ENCODE data around the gene GREM2. TPM values are rescaled to one million over a fixed set of nuclear protein-coding genes. Genes with fewer than 3 reads are reported as not detected.

GREM2 gene
- total and polyA plus RNA-seq, 3 donors from 2014 or later = 0.37 to 1.8 (median 0.39) TPM

- WGBS, 2 donors = 95 to 96% methylated on average over 2 of the region's 2 CpGs
- no peak for DNase-seq
- Histone ChIP-seq H3K36me3 (ENCODE audit: low read depth, missing control alignments) (no peaks in the 10 kb centered on the region), H3K9me3 (no peaks in the 10 kb centered on the region), H3K27me3 (no peaks in the 10 kb centered on the region), H3K27ac (no peak overlapping the region), H3K4me1 (no peaks in the 10 kb centered on the region), H3K4me3 (no peak overlapping the region)
- TF ChIP-seq POLR2A (IDR thresholded peaks at IDR 0.05) = no peak
- no peak for TF ChIP-seq CTCF (IDR thresholded peaks at IDR 0.05)
- intact Hi-C loops (cut with DNase I; ENCODE audit: low total_unique reads) = no loop called here
Measured at GRCh38 chr1:240553351-240553750, 58.6 kb downstream of the GREM2 start.

GRCh38 chr1:240539769-240540414 is 72.1 kb downstream of the GREM2 start:
- DNase-seq = no peak
- Histone ChIP-seq H3K9me3 (no peaks in the 10 kb centered on the region), H3K27me3 (no peaks in the 10 kb centered on the region), H3K4me1 (no peaks in the 10 kb centered on the region), H3K4me3 (no peak overlapping the region), H3K36me3 (ENCODE audit: low read depth, missing control alignments) (no peaks in the 10 kb centered on the region), H3K27ac (no peak overlapping the region)
- TF ChIP-seq CTCF (IDR thresholded peaks at IDR 0.05) = no peak
- intact Hi-C loops (cut with DNase I; ENCODE audit: low total_unique reads) = no loop called here
- WGBS, 2 donors = 27 to 37% methylated on average over 3 of the region's 3 CpGs

DNA sequence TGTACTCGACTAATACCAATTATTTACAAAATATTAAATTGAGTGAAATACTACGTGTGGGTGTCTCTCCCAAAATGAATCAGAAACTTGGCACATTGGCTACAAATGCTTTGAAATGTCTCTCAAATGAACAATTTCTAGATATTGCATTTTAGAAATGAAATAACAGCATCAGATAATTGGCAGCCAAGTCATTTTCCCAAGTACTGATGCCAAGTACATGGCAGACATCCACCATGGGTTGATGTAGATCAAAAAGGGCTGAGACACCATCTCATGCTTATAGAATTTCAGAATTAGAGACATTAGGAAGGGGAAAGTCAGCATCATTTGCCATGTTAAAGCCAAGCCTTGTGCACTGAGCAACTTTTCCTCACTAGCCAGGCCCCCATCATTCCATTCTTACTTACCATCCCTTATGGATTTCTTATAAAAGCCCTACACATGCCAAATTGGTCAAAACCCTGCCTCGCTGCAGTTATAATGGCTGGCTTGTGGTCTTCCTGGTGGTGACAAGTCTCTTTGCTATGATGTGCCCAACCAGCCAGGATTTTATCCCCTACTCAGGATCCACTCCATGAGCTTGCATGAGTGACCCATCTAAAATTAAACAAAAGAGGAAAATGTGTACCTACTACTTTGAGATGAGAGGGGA is 73.1 kb downstream of the GREM2 start:
- 89 to 95% methylated on average over 3 of the region's 3 CpGs for WGBS, 2 donors
- Histone ChIP-seq H3K36me3 (ENCODE audit: low read depth, missing control alignments) (no peaks in the 10 kb centered on the region), H3K27ac (no peak overlapping the region), H3K9me3 (no peaks in the 10 kb centered on the region), H3K27me3 (no peaks in the 10 kb centered on the region), H3K4me3 (no peak overlapping the region), H3K4me1 (no peaks in the 10 kb centered on the region)
- DNase-seq = no peak
- intact Hi-C loops (cut with DNase I; ENCODE audit: low total_unique reads) = no loop called here
- TF ChIP-seq POLR2A (IDR thresholded peaks at IDR 0.05) (no peak), CTCF (IDR thresholded peaks at IDR 0.05) (no peak)

GRCh38 chr1:240533154-240533780 is 78.7 kb downstream of the GREM2 start:
- WGBS, 2 donors = 73 to 83% methylated on average over 2 of the region's 2 CpGs
- intact Hi-C loops (cut with DNase I; ENCODE audit: low total_unique reads) = no loop called here
- TF ChIP-seq POLR2A (IDR thresholded peaks at IDR 0.05) (no peak), CTCF (IDR thresholded peaks at IDR 0.05) (no peak)
- H3K27me3 ChIP-seq = no peaks in the 10 kb centered on the region
- DNase-seq = no peak
- H3K9me3 ChIP-seq = no peaks in the 10 kb centered on the region
- H3K4me1 ChIP-seq = no peaks in the 10 kb centered on the region
- H3K4me3 ChIP-seq = no peak overlapping the region
- H3K27ac ChIP-seq = no peak overlapping the region
- no peaks in the 10 kb centered on the region for H3K36me3 ChIP-seq (ENCODE audit: low read depth, missing control alignments)
